Parietal lobe (tissue), 1 donor: ENCODE measurements around the gene VPS45. TPM values are rescaled to one million over a fixed set of nuclear protein-coding genes. Genes with fewer than 3 reads are reported as not detected.

Experiments used
- total RNA-seq: library from RNA; depleted of rRNA; stranded (reverse); fragments of >200 nt; gene quantifications from one replicate; pipeline ENCODE4 v1.2.3, GENCODE V29; 2014

The VPS45 gene, protein sequence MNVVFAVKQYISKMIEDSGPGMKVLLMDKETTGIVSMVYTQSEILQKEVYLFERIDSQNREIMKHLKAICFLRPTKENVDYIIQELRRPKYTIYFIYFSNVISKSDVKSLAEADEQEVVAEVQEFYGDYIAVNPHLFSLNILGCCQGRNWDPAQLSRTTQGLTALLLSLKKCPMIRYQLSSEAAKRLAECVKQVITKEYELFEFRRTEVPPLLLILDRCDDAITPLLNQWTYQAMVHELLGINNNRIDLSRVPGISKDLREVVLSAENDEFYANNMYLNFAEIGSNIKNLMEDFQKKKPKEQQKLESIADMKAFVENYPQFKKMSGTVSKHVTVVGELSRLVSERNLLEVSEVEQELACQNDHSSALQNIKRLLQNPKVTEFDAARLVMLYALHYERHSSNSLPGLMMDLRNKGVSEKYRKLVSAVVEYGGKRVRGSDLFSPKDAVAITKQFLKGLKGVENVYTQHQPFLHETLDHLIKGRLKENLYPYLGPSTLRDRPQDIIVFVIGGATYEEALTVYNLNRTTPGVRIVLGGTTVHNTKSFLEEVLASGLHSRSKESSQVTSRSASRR
- 122 TPM for total RNA-seq

DNA sequence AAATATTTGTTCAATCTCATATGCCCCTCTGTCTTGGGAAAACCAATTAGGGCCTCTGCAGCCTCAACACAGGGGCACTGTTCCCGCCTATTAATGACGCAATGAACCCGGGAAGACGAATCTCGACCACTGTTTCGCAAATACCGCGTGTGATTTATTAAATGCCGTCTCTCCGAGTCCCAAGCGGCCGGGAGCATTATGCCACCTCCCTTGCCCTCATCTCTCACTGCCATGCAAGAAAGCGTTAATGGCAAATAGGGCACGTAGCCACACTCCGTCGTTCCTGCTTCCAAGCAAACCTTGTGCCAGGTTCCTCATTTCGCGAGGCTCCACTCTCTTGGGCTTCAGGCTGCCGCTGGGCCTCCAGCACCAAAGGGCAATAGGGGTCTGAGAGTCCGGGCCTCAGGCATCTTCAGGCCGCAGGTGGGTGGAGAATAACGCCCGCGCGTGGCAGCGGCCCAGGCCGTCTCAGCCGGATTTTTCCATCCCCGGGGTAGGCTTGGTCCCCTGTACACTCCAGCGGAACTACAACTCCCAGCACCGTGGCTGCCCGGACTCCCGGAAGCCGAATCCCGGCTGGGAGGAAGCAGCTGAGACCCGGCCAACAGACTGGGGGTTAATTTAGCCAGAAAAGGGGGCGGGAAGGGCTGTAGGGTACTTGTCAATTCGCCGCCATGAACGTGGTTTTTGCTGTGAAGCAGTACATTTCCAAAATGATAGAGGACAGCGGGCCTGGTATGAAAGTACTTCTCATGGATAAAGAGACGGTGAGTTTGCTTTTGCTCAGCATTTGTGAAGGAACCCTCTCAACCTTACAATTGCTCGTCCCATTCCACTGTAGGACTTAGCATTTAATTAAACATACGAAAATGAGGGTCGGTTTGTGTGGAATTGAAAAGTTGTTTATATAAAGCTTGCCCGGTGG is at the start of gene VPS45:
VPS45 (plus strand) TSS at position 593 of the 925 bp plus-strand sequence; CDS start at position 675, 82 bp downstream.

DNA sequence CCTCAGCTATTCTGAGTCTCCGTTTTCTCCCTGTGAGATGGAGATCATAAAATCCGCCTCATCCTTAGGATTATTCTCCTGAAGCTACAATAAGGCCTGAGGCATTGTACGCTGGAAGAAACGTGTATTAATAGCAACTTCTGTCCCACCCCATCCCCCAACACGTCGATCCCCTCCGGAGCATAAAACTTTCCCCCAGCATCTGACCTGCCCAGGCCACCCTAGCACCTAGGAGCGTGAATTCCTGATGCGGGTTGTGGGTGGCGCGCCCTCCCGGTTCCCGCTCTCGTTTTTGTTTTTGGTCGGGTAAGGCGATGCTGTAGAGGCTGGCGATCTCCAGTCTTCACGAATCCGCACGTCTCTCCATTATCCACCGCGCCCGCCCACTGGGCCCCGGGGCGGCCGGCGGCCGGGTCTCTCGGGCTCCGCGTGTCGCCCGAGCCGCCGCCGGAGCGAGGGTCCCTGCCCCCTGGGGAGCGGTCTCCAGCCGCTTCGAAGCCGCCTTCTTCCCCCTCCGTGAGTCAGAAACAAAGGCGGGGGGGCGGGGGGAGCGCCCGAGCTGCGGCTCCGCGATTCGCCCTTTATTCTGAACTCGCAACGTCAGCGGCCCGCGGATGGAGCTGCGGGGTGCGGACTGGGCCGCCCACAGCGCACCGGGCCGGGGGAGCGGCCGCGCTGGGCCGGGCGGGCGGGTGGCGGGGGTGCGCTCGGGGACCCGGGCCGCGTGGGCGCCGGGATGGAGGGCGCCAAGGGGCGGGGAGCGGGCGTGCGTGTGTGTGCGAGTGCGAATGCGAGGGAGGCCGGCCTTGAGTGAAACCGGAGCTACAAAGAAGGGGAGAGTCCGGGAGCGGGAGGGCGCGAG is 81.9 kb downstream of the VPS45 start, which contains the start of gene PLEKHO1:
PLEKHO1 (plus strand) TSS at position 646 of the 862 bp plus-strand sequence. CDS start 342 bp downstream, outside the sequence.

Other genes with a start within 250 kb of the VPS45 start
- gene BOLA1, start 168.2 kb upstream of the VPS45 start, total RNA-seq, result 13.5 TPM
- gene SV2A, start 149.9 kb upstream of the VPS45 start, total RNA-seq, result 75.7 TPM
- gene SF3B4, start 140.0 kb upstream of the VPS45 start, total RNA-seq, result 15.7 TPM
- gene MTMR11, start 130.9 kb upstream of the VPS45 start, total RNA-seq, result 4.1 TPM
- 8.1 TPM for gene OTUD7B, start 57.0 kb upstream of the VPS45 start, total RNA-seq
- 69.5 TPM for gene PLEKHO1, start 82.1 kb downstream of the VPS45 start, total RNA-seq
- 16.0 TPM for gene ANP32E, start 168.3 kb downstream of the VPS45 start, total RNA-seq
- 1.3 TPM for gene CA14, start 190.0 kb downstream of the VPS45 start, total RNA-seq
- gene APH1A, start 201.2 kb downstream of the VPS45 start, total RNA-seq, result 64.2 TPM
- 5.0 TPM for gene C1orf54, start 205.0 kb downstream of the VPS45 start, total RNA-seq
- gene CIART, start 214.8 kb downstream of the VPS45 start, total RNA-seq, result 2.8 TPM
- 56.0 TPM for gene MRPS21, start 226.1 kb downstream of the VPS45 start, total RNA-seq